HG03095 (cell line): Measurements from ENCODE around the gene CC2D2A.

Experiments used
- ATAC-seq: cut with Tn5 transposase; IDR thresholded peaks from one replicate; pipeline ENCODE4 v1.9.1; 2021; ENCODE audit warnings: moderate library complexity; ENCODE audit not compliant: unreplicated experiment

The CC2D2A gene

DNA sequence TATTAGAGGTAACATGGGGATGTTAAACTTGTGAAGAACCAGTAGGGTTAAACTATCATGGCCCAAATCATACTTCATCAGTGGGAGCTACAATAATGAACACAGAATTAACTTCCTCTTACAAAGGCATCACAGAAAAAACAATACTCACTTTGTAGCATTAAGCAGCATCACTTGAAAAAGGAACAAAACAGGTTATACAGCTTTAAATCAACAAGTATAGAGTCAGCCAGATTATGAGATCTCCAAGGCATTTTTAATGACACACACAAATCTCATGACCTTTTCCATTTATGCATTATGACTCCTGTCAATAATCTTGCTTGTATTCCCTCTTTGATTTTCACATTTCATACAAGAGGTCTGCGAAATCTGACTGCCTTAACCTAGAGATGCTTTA is 167.1 kb downstream of the CC2D2A start:
- ATAC-seq, result no peak

DNA sequence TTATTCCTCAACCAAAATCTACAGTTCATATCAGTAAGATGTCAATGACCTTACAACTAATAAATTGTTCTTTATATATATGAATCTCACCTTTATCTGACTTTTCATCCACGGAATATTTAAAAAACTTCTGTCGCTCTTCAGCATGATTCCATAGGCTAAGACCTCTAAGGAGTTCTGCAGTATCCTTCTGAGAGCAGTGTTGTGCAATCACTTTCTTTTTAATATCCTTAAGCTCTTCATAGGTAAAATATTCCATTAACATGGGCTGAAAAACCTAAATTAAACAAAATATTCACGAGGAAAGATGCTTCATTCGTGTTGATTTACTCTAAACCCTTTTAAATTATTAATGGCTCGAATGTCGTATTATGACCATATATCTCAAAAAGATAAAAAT is 168.7 kb downstream of the CC2D2A start:
- no peak for ATAC-seq

DNA sequence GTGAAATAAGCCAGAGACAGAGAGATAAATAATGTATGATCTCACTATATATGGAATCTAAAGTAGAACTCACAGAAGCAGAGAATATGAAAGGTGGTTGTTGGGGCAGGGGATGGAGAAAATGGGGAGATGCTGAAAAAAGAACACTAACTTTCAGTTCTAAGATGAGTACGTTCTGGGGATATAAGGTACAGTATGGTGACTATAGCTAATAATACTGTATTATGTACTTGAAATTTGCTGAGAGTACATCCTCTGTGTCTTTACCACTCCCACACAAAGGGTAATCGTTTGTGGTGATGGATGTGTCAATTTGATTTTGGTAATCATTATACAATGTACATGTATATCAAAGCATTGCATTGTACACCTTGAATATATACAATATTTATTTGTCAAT is 178.9 kb downstream of the CC2D2A start:
- no peak for ATAC-seq

DNA sequence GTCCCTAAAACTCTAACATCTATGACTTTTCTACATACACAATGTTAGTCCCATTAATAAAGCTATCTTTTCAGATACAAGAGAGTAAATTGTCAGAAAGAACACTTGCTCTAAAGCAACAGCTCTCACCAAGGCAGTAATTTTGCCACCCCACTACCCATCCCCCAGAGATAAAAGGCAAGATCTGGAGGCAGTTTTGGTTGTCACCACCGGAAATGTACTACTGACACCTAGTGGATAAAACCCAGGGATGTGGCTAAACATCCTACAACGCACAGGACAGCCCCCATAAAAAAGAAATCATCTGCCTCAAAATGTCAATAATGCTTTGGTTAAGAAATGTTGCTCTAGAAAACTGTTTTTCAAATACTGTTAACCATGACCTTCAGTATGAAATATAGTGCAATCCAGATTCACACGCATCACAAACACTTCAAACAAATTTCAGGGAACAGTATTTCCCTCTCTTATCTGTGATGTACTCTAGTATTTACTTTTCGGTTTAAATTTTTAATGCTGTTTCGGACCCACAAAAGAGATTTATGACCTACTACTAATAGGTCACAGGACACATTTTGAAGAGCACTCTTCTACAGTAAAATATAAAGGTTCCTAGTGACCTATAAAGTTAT is 180.3 kb downstream of the CC2D2A start:
- no peak for ATAC-seq
